DND-41 (cell line): ENCODE data around the gene C17orf58.

Experiments
- EZH2 ChIP-seq: IDR thresholded peaks from 3 replicates; pipeline ENCODE4 v1.6.1; 2012; ENCODE audit warnings: borderline replicate concordance, low read depth, mild to moderate bottlenecking, moderate library complexity, low read length, inconsistent platforms; ENCODE audit not compliant: severe bottlenecking
- TF ChIP-seq, protein P1 (sequence below): IDR thresholded peaks from 2 replicates; pipeline ENCODE4 v1.5.1; 2012; ENCODE audit warnings: borderline replicate concordance, low read length, moderate library complexity, mild to moderate bottlenecking; ENCODE audit not compliant: poor library complexity, severe bottlenecking; ENCODE audit errors: extremely low read depth

DNA sequence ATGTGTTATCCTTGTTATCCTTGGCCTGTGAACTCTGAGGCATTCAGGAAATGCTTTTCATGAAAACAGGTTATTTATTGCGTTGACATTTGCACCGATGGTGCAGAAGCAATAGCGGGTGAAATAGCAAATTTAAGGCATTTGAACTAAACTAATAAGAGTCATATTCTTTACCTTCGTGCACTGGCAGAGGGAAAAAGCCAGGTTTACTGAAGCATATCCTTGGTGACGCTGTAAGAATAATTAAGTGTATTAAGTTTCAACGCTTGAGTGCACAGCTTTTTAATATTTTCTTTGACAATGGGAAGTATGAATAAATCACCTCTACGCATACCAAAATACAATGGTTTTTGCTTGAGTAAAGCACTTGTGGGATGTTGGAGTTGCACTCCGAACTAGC is 25.7 kb upstream of the C17orf58 start:
- TF ChIP-seq, protein P1, sequence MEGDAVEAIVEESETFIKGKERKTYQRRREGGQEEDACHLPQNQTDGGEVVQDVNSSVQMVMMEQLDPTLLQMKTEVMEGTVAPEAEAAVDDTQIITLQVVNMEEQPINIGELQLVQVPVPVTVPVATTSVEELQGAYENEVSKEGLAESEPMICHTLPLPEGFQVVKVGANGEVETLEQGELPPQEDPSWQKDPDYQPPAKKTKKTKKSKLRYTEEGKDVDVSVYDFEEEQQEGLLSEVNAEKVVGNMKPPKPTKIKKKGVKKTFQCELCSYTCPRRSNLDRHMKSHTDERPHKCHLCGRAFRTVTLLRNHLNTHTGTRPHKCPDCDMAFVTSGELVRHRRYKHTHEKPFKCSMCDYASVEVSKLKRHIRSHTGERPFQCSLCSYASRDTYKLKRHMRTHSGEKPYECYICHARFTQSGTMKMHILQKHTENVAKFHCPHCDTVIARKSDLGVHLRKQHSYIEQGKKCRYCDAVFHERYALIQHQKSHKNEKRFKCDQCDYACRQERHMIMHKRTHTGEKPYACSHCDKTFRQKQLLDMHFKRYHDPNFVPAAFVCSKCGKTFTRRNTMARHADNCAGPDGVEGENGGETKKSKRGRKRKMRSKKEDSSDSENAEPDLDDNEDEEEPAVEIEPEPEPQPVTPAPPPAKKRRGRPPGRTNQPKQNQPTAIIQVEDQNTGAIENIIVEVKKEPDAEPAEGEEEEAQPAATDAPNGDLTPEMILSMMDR = no peak
- TF ChIP-seq EZH2 = no peak
